ENCODE data around the gene TSEN2. TPM values are rescaled to one million over a fixed set of nuclear protein-coding genes. Genes with fewer than 3 reads are reported as not detected.

The TSEN2 gene
- total RNA-seq, 4 donors from 2014 or later: 20.9 to 47.6 (median 30.1) TPM

DNA sequence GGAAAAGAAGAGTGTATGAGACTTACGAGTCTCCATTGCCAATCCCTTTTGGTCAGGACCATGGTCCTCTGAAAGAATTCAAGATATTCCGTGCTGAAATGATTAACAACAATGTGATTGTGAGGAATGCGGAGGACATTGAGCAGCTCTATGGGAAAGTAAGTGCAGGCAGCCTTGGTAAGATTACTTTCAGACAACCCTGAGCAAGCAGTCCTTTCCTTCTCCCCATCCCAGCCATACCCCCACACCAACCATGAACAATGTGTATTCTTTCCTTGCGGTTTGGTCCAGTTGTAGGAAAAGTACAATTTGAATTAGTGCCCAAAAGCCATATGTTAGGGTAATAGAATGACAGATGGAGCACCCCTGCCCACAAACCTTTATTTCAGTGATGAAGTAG, 5.6 kb downstream of the TSEN2 start:
- 72 to 87% methylated on average over 4 of the region's 4 CpGs for WGBS, 2 donors (ENCODE audit: low coverage in 1 of 2)
- intact Hi-C loops (cut with DNase I; ENCODE audit: low total_unique reads) (no loop called here), in situ Hi-C loops (cut with MboI; ENCODE audit: low pct_ligation_motif_present in 1 of 4, low pct_unique_long_range_greater_than_20kb in 1 of 4, low sequenced_read_pairs in 3 of 4) (loop anchor here in 1 of 4 donors (25.0 kb wide), 1 partner anchor 353 kb away; no protein-coding TSS in a partner anchor)
- H3K9me3 ChIP-seq: no peaks in the 10 kb centered on the region
- TF ChIP-seq, protein P1, sequence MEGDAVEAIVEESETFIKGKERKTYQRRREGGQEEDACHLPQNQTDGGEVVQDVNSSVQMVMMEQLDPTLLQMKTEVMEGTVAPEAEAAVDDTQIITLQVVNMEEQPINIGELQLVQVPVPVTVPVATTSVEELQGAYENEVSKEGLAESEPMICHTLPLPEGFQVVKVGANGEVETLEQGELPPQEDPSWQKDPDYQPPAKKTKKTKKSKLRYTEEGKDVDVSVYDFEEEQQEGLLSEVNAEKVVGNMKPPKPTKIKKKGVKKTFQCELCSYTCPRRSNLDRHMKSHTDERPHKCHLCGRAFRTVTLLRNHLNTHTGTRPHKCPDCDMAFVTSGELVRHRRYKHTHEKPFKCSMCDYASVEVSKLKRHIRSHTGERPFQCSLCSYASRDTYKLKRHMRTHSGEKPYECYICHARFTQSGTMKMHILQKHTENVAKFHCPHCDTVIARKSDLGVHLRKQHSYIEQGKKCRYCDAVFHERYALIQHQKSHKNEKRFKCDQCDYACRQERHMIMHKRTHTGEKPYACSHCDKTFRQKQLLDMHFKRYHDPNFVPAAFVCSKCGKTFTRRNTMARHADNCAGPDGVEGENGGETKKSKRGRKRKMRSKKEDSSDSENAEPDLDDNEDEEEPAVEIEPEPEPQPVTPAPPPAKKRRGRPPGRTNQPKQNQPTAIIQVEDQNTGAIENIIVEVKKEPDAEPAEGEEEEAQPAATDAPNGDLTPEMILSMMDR (IDR thresholded peaks at IDR 0.05): no peak
- TF ChIP-seq POLR2A (IDR thresholded peaks at IDR 0.05): no peak
- no peak for TF ChIP-seq EP300 (IDR thresholded peaks at IDR 0.05; ENCODE audit: low read depth)
- TF ChIP-seq POLR2AphosphoS5 (IDR thresholded peaks at IDR 0.05): no peak
- H3K4me3 ChIP-seq: no peak overlapping the region
- H3K27ac ChIP-seq: no peak overlapping the region
- no peaks in the 10 kb centered on the region for H3K27me3 ChIP-seq
- peaks cover 0 to 12% (median 5%) of the 10 kb centered on the region in 4 donors for H3K36me3 ChIP-seq
- peaks cover 5 to 9% (median 7%) of the 10 kb centered on the region in 4 donors for H3K4me1 ChIP-seq
- DNase-seq: no peak

- in situ Hi-C loops (cut with MboI; ENCODE audit: low pct_ligation_motif_present in 1 of 4, low pct_unique_long_range_greater_than_20kb in 1 of 4, low sequenced_read_pairs in 3 of 4): loop anchor here in 1 of 4 donors (25.0 kb wide), 1 partner anchor 353 kb away; no protein-coding TSS in a partner anchor
Observed at GRCh38 chr3:12490547-12490946, 6.3 kb downstream of the TSEN2 start.

GRCh38 chr3:12495749-12496452, 11.6 kb downstream of the TSEN2 start:
- TF ChIP-seq EP300 (IDR thresholded peaks at IDR 0.05; ENCODE audit: low read depth) (no peak), POLR2A (IDR thresholded peaks at IDR 0.05) (no peak), POLR2AphosphoS5 (IDR thresholded peaks at IDR 0.05) (no peak)
- TF ChIP-seq, protein P1 (IDR thresholded peaks at IDR 0.05): no peak

More at GRCh38 chr3:12490547-12490946, 6.3 kb downstream of the TSEN2 start:
- 90% methylated on average over 3 of the region's 3 CpGs; no CpG with 5 or more reads in 1 of the 2 donors for WGBS, 2 donors (ENCODE audit: low coverage in 1 of 2)
- no peaks in the 10 kb centered on the region for H3K27me3 ChIP-seq
- H3K4me1 ChIP-seq: peaks cover 0 to 2% (median under 1%) of the 10 kb centered on the region in 4 donors
- peaks cover 0 to 14% (median 5%) of the 10 kb centered on the region in 4 donors for H3K36me3 ChIP-seq
- DNase-seq: no peak
- intact Hi-C loops (cut with DNase I; ENCODE audit: low total_unique reads): no loop called here
- no peak for TF ChIP-seq POLR2AphosphoS5 (IDR thresholded peaks at IDR 0.05)
- no peak for TF ChIP-seq EP300 (IDR thresholded peaks at IDR 0.05; ENCODE audit: low read depth)
- TF ChIP-seq, protein P1 (IDR thresholded peaks at IDR 0.05): no peak
- no peak for TF ChIP-seq POLR2A (IDR thresholded peaks at IDR 0.05)
- H3K9me3 ChIP-seq: no peaks in the 10 kb centered on the region
- no peak overlapping the region for H3K27ac ChIP-seq
- H3K4me3 ChIP-seq: no peak overlapping the region

GRCh38 chr3:12496453-12496761, 12.1 kb downstream of the TSEN2 start:
- TF ChIP-seq POLR2AphosphoS5 (IDR thresholded peaks at IDR 0.05) (no peak), POLR2A (IDR thresholded peaks at IDR 0.05) (no peak), EP300 (IDR thresholded peaks at IDR 0.05; ENCODE audit: low read depth) (no peak)
- TF ChIP-seq, protein P1 (IDR thresholded peaks at IDR 0.05): no peak
- in situ Hi-C loops (cut with MboI; ENCODE audit: low pct_ligation_motif_present in 1 of 4, low pct_unique_long_range_greater_than_20kb in 1 of 4, low sequenced_read_pairs in 3 of 4): loop anchor here in 1 of 4 donors (25.0 kb wide), 1 partner anchor 359 kb away; no protein-coding TSS in a partner anchor
- H3K4me3 ChIP-seq: no peak overlapping the region
- intact Hi-C loops (cut with DNase I; ENCODE audit: low total_unique reads): no loop called here
- H3K4me1 ChIP-seq: no peaks in the 10 kb centered on the region
- no peaks in the 10 kb centered on the region for H3K27me3 ChIP-seq
- H3K27ac ChIP-seq: no peak overlapping the region
- DNase-seq: no peak
- H3K9me3 ChIP-seq: no peaks in the 10 kb centered on the region
- peaks cover 0 to 35% (median 10%) of the 10 kb centered on the region in 4 donors for H3K36me3 ChIP-seq
- WGBS, 2 donors (ENCODE audit: low coverage in 1 of 2): 75% methylated on average over 1 of the region's 1 CpG; no CpG with 5 or more reads in 1 of the 2 donors

More at GRCh38 chr3:12495749-12496452, 11.6 kb downstream of the TSEN2 start:
- no peaks in the 10 kb centered on the region for H3K9me3 ChIP-seq
- no peak overlapping the region for H3K27ac ChIP-seq
- no peaks in the 10 kb centered on the region for H3K27me3 ChIP-seq
- no peak overlapping the region for H3K4me3 ChIP-seq
- WGBS, 2 donors (ENCODE audit: low coverage in 1 of 2): 93 to 100% methylated on average over 2 to 8 of the region's 8 CpGs
- in situ Hi-C loops (cut with MboI; ENCODE audit: low pct_ligation_motif_present in 1 of 4, low pct_unique_long_range_greater_than_20kb in 1 of 4, low sequenced_read_pairs in 3 of 4) (loop anchor here in 1 of 4 donors (25.0 kb wide), 1 partner anchor 359 kb away; no protein-coding TSS in a partner anchor), intact Hi-C loops (cut with DNase I; ENCODE audit: low total_unique reads) (no loop called here)
- no peaks in the 10 kb centered on the region for H3K4me1 ChIP-seq
- no peak for DNase-seq
- peaks cover 0 to 35% (median 10%) of the 10 kb centered on the region in 4 donors for H3K36me3 ChIP-seq

Data from transverse colon (tissue), 4 donors.